ENCODE data around the gene CDKN1C.

DNA sequence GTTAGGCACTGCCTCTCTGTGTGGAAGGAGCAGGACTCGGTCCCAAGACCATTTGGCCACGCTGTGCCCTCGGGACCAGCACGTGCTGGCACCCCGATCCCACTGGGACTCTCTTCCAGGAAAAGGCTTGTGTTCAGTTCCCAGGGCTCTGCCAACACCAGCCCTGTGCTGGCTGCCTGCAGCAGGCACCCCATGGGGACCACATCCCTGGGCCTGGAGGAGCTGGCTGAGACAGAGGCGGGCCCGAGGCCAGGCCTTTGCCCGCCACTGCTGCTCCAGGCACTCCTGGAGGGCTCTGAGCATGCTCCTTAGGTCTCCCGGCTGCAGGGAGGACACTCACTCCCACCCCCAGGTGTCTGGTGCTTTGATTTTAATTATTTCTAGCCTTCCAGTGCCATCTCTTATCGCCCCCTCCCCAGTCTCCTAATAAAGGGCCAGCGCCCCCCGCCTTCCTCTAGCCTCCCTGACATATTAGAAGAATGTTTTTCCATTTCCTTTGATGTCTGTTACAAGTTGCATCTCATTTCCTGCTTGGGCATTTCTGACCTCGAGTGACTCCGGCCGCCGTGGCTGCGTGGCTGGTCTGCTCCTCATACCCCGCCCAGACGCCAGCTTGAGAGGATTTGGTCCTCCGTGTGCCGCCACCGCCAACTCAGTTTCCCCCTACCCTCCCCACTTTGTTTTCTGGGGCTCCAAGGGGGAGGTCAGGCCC, 14.4 kb downstream of the CDKN1C start:
- TF ChIP-seq, protein P1, sequence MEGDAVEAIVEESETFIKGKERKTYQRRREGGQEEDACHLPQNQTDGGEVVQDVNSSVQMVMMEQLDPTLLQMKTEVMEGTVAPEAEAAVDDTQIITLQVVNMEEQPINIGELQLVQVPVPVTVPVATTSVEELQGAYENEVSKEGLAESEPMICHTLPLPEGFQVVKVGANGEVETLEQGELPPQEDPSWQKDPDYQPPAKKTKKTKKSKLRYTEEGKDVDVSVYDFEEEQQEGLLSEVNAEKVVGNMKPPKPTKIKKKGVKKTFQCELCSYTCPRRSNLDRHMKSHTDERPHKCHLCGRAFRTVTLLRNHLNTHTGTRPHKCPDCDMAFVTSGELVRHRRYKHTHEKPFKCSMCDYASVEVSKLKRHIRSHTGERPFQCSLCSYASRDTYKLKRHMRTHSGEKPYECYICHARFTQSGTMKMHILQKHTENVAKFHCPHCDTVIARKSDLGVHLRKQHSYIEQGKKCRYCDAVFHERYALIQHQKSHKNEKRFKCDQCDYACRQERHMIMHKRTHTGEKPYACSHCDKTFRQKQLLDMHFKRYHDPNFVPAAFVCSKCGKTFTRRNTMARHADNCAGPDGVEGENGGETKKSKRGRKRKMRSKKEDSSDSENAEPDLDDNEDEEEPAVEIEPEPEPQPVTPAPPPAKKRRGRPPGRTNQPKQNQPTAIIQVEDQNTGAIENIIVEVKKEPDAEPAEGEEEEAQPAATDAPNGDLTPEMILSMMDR (IDR thresholded peaks at IDR 0.05) = no peak
- no peak for TF ChIP-seq POLR2A (IDR thresholded peaks at IDR 0.05)
- no peak for TF ChIP-seq EP300 (IDR thresholded peaks at IDR 0.05)
